ENCODE results near the gene DBX1.

GRCh38 chr11:20207781-20208621 is 47.7 kb upstream of the DBX1 start:
- TF ChIP-seq POLR2A (IDR thresholded peaks at IDR 0.05) (no peak), CTCF (IDR thresholded peaks at IDR 0.05) (no peak), POLR2AphosphoS5 (IDR thresholded peaks at IDR 0.05) (no peak)

All from breast epithelium (tissue), 3 donors.